HepG2 (cell line): ENCODE results near the gene SPTBN2. TPM values are rescaled to one million over a fixed set of nuclear protein-coding genes. Genes with fewer than 3 reads are reported as not detected.

Experiments used
- ARID5B ChIP-seq: IDR thresholded peaks from 2 replicates; pipeline ENCODE4 v1.4.0; 2020; ENCODE audit warnings: mild to moderate bottlenecking, missing genetic modification reagents
- ATF3 ChIP-seq: sonication (generic); formaldehyde crosslinking; IDR thresholded peaks from 2 replicates; pipeline ENCODE4 v1.4.0; 2020; ENCODE audit warnings: missing genetic modification reagents
- BCLAF1 ChIP-seq: fragments of 450-650 bp; IDR thresholded peaks from 2 replicates; pipeline ENCODE4 v1.6.1; 2017; ENCODE audit warnings: mild to moderate bottlenecking
- HNRNPL ChIP-seq: fragments of 200-400 bp; formaldehyde crosslinking; IDR thresholded peaks from 2 replicates; pipeline ENCODE4 v1.6.1; 2017; ENCODE audit warnings: mild to moderate bottlenecking, low read depth, low read length
- KAT8 ChIP-seq: IDR thresholded peaks from 2 replicates; pipeline ENCODE4 v1.6.1; 2016; ENCODE audit warnings: missing genetic modification reagents, missing compliant biosample characterization
- KDM2A ChIP-seq: sonication (generic); formaldehyde crosslinking; IDR thresholded peaks from 2 replicates; pipeline ENCODE4 v1.4.0; 2020; ENCODE audit warnings: low read depth, missing genetic modification reagents, borderline replicate concordance
- KLF13 ChIP-seq: sonication (generic); formaldehyde crosslinking; IDR thresholded peaks from 2 replicates; pipeline ENCODE4 v1.4.0; 2020; ENCODE audit warnings: mild to moderate bottlenecking, missing genetic modification reagents
- NFE2L1 ChIP-seq: sonication (generic); formaldehyde crosslinking; IDR thresholded peaks from 2 replicates; pipeline ENCODE4 v1.4.0; 2020; ENCODE audit warnings: missing genetic modification reagents, mild to moderate bottlenecking, borderline replicate concordance
- SKI ChIP-seq: fragments of 450-650 bp; IDR thresholded peaks from one replicate; pipeline ENCODE4 v1.6.1; 2018; ENCODE audit warnings: mild to moderate bottlenecking; ENCODE audit not compliant: partially characterized antibody
- TBX3 ChIP-seq: fragments of 450-650 bp; IDR thresholded peaks from 2 replicates; pipeline ENCODE4 v1.6.1; 2017; ENCODE audit warnings: antibody characterized with exemption, mild to moderate bottlenecking, inconsistent platforms, borderline replicate concordance
- THAP9 ChIP-seq: sonication (generic); formaldehyde crosslinking; IDR thresholded peaks from 2 replicates; pipeline ENCODE4; 2020; ENCODE audit warnings: missing genetic modification reagents, mild to moderate bottlenecking, borderline replicate concordance
- ZFP36L2 ChIP-seq: sonication (generic); formaldehyde crosslinking; IDR thresholded peaks from 2 replicates; pipeline ENCODE4 v1.4.0; 2020; ENCODE audit warnings: missing genetic modification reagents
- ZNF687 ChIP-seq: sonication (generic); formaldehyde crosslinking; IDR thresholded peaks from 2 replicates; pipeline ENCODE4 v1.5.1; 2020; ENCODE audit warnings: mild to moderate bottlenecking, missing genetic modification reagents, moderate library complexity
- ZSCAN25 ChIP-seq: sonication (generic); formaldehyde crosslinking; IDR thresholded peaks from 2 replicates; pipeline ENCODE4 v1.8.0; 2022; ENCODE audit warnings: mild to moderate bottlenecking, missing genetic modification reagents
- polyA plus RNA-seq, 8 experiments: library from polyadenylated mRNA; depleted of rRNA in 3 of 8; stranded (reverse) in 7 of 8; unstranded in 1 of 8; fragments of >200 nt; fragmentation: Illumina TruSeq in 4 of 8; extraction: Trizol in 4 of 8; gene quantifications; 2 replicates each; pipeline versions ENCODE4 v1.2.1 to v1.2.3, GENCODE V29; 2011 to 2016; ENCODE audit warnings: low read depth in 4 of 8, missing spikeins in 1 of 8, mixed read lengths in 1 of 8; ENCODE audit not compliant: insufficient read depth in 1 of 8
- total RNA-seq, 5 experiments: library from RNA; depleted of rRNA; stranded (reverse); fragments of >200 nt; fragmentation: Illumina TruSeq; extraction: Trizol; gene quantifications; 2 replicates each; pipeline ENCODE4 v1.2.3, GENCODE V29; 2016; ENCODE audit warnings: low read depth in 1 of 5

Gene SPTBN2
- total and polyA plus RNA-seq, 2 of the 13 experiments (the other 11 are each of a cell fraction or from before 2014, with no cell fraction given): 0.65 to 4.0 TPM

- TF ChIP-seq KDM2A (CRISPR knock-in tag): peak; percentile 47; the same call in 1 of the 2 replicates
- peak; percentile 59 for TF ChIP-seq SKI
- TF ChIP-seq KLF13: no peak
- peak; percentile 41; the same call in 1 of the 2 replicates for TF ChIP-seq ATF3
- TF ChIP-seq ZSCAN25 (CRISPR knock-in tag): no peak
- peak; percentile 39; the same call in 1 of the 2 replicates for TF ChIP-seq ARID5B (CRISPR knock-in tag)
- TF ChIP-seq ZFP36L2: no peak
- TF ChIP-seq NFE2L1 (CRISPR knock-in tag): no peak
- TF ChIP-seq KAT8 (CRISPR knock-in tag): peak; percentile 73; the same call in 1 of the 2 replicates
- peak; percentile 66 for TF ChIP-seq ZNF687 (CRISPR knock-in tag)
- TF ChIP-seq HNRNPL: peak; percentile 87
- TF ChIP-seq TBX3: peak; percentile 34; the same call in 1 of the 2 replicates
- TF ChIP-seq THAP9 (CRISPR knock-in tag): peak; percentile 46; the same call in 1 of the 2 replicates
- TF ChIP-seq BCLAF1: no peak
These were observed 8.7 kb downstream of the SPTBN2 start (continued) for GRCh38 chr11:66720223-66720898.
